ENCODE measurements around the gene MYB.

DNA sequence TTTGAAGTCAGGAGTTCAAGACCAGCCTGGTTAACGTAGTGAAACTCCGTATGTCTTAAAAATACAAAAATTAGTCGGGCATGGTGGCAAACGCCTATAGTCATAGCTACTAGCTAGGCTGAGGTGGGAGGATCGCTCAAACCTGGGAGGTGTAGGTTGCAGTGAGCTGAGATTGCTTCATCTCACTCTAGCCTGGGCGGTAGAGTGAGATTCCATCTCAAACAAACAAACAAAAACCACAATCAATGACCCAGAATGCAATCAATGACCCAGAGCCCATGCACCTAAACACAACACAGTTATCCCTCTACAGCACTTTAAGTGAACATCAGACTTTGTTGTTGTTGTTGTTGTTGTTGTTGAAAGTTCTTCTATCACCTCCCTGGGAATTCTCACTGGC, 77.9 kb downstream of the MYB start:
- TF ChIP-seq, protein P1, sequence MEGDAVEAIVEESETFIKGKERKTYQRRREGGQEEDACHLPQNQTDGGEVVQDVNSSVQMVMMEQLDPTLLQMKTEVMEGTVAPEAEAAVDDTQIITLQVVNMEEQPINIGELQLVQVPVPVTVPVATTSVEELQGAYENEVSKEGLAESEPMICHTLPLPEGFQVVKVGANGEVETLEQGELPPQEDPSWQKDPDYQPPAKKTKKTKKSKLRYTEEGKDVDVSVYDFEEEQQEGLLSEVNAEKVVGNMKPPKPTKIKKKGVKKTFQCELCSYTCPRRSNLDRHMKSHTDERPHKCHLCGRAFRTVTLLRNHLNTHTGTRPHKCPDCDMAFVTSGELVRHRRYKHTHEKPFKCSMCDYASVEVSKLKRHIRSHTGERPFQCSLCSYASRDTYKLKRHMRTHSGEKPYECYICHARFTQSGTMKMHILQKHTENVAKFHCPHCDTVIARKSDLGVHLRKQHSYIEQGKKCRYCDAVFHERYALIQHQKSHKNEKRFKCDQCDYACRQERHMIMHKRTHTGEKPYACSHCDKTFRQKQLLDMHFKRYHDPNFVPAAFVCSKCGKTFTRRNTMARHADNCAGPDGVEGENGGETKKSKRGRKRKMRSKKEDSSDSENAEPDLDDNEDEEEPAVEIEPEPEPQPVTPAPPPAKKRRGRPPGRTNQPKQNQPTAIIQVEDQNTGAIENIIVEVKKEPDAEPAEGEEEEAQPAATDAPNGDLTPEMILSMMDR (conservative IDR thresholded peaks at IDR 0.05; ENCODE audit: low read length): no peak
- TF ChIP-seq EZH2phosphoT487 (IDR thresholded peaks at IDR 0.05; ENCODE audit: borderline replicate concordance, low read depth, low read length): no peak

Measured in OCI-LY7 (cell line).